HEK293T (cell line): ENCODE measurements around the gene BASP1.

Experiments used
- ARNT ChIP-seq: fragments of 450-650 bp; IDR thresholded peaks from 2 replicates; pipeline ENCODE4 v1.6.1; 2017; ENCODE audit warnings: mild to moderate bottlenecking
- BHLHE40 ChIP-seq: fragments of 450-650 bp; IDR thresholded peaks from 2 replicates; pipeline ENCODE4 v1.6.1; 2016; ENCODE audit warnings: mild to moderate bottlenecking, moderate library complexity, borderline replicate concordance
- CTBP1 ChIP-seq: fragments of 450-650 bp; IDR thresholded peaks from 2 replicates; pipeline ENCODE4 v1.6.1; 2016; ENCODE audit warnings: borderline replicate concordance
- ELF4 ChIP-seq: fragments of 450-650 bp; IDR thresholded peaks from 2 replicates; pipeline ENCODE4 v1.6.1; 2017; ENCODE audit warnings: antibody characterized with exemption
- FOXA1 ChIP-seq: fragments of 450-650 bp; IDR thresholded peaks from 2 replicates; pipeline ENCODE4 v1.6.1; 2016; ENCODE audit warnings: mild to moderate bottlenecking
- FOXK2 ChIP-seq: fragments of 450-650 bp; IDR thresholded peaks from 2 replicates; pipeline ENCODE4 v1.6.1; 2016; ENCODE audit warnings: mild to moderate bottlenecking
- HDGF ChIP-seq: fragments of 450-650 bp; IDR thresholded peaks from 2 replicates; pipeline ENCODE4 v1.6.1; 2017; ENCODE audit warnings: antibody characterized with exemption, borderline replicate concordance
- L3MBTL2 ChIP-seq: fragments of 450-650 bp; conservative IDR thresholded peaks from 2 replicates; pipeline ENCODE4 v1.6.1; 2016; ENCODE audit warnings: mild to moderate bottlenecking
- NFRKB ChIP-seq: fragments of 450-650 bp; IDR thresholded peaks from 2 replicates; pipeline ENCODE4 v1.6.1; 2016; ENCODE audit warnings: mild to moderate bottlenecking, moderate library complexity
- SP1 ChIP-seq: fragments of 450-650 bp; IDR thresholded peaks from 2 replicates; pipeline ENCODE4 v1.6.1; 2017
- SUZ12 ChIP-seq: fragments of 450-650 bp; IDR thresholded peaks from 2 replicates; pipeline ENCODE4 v1.6.1; 2016; ENCODE audit warnings: mild to moderate bottlenecking
- TARDBP ChIP-seq: fragments of 450-650 bp; IDR thresholded peaks from 2 replicates; pipeline ENCODE4 v1.6.1; 2016
- TF ChIP-seq, protein P1 (sequence below): fragments of 450-650 bp; IDR thresholded peaks from 2 replicates; pipeline ENCODE4 v1.6.1; 2016

- TF ChIP-seq, protein P1, sequence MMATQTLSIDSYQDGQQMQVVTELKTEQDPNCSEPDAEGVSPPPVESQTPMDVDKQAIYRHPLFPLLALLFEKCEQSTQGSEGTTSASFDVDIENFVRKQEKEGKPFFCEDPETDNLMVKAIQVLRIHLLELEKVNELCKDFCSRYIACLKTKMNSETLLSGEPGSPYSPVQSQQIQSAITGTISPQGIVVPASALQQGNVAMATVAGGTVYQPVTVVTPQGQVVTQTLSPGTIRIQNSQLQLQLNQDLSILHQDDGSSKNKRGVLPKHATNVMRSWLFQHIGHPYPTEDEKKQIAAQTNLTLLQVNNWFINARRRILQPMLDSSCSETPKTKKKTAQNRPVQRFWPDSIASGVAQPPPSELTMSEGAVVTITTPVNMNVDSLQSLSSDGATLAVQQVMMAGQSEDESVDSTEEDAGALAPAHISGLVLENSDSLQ: no peak
- TF ChIP-seq CTBP1 (no peak), FOXK2 (no peak), SP1 (no peak), NFRKB (no peak), ARNT (no peak), TARDBP (no peak), ELF4 (no peak), BHLHE40 (no peak), SUZ12 (no peak), HDGF (no peak), FOXA1 (no peak), L3MBTL2 (no peak)
Observed at GRCh38 chr5:17256839-17257238, 39.4 kb downstream of the BASP1 start.
